Measurements from ENCODE around the gene DCAF16. TPM values are rescaled to one million over a fixed set of nuclear protein-coding genes. Genes with fewer than 3 reads are reported as not detected.

Gene DCAF16
- total RNA-seq, 2 experiments from 2014 or later: 41.7 to 42.0 TPM

DNA sequence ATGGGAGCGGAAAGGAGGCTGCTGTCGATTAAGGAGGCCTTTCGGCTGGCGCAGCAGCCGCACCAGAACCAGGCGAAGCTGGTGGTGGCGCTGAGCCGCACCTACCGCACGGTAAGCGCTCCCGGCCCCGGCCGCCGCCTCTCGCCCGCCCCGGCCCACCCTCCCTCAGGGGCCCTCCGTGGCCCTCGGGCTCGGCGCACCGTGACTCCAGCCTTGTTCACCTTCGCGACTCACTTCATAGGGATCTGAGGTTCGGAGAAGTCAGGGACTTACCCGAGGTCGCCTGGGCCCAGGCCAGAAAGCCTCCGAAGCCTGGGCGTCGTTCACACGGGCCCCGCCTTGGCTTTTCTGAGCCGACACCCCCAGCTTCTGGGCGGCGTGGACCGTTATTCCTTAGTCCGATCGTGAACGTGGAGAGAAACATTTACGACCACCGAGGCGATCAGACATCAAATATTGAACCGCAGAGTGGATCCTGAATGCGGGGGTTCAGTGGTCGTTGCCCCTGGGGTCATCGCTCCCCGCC lies 584 bp upstream of the DCAF16 start:
- H3K4me1 Mint-ChIP-seq: peaks cover 55% of the 10 kb centered on the region
- DNase-seq: peak; percentile 51
- POLR2A ChIA-PET: interaction anchor here (0.8 to 6.2 kb wide), 17 partner anchors 9 to 299 kb away, joined by 3 to 76 read pairs (median 6); partner anchors contain the start of genes LAP3, LCORL, MED28 and QDPR
- H3K36me3 Mint-ChIP-seq (ENCODE audit: low read depth): peaks cover 76% of the 10 kb centered on the region
- CTCF ChIA-PET: interaction anchor here (1.4 to 4.2 kb wide), 5 partner anchors 12 to 263 kb away, joined by 7 to 44 read pairs (median 9); partner anchors contain the start of genes LAP3 and MED28
- H3K27me3 Mint-ChIP-seq: no peaks in the 10 kb centered on the region
- H3K9me3 Mint-ChIP-seq: no peaks in the 10 kb centered on the region
- H3K27ac Mint-ChIP-seq: peak overlapping the region; percentile 96
- peak overlapping the region; percentile 91 for H3K4me3 Mint-ChIP-seq

DNA sequence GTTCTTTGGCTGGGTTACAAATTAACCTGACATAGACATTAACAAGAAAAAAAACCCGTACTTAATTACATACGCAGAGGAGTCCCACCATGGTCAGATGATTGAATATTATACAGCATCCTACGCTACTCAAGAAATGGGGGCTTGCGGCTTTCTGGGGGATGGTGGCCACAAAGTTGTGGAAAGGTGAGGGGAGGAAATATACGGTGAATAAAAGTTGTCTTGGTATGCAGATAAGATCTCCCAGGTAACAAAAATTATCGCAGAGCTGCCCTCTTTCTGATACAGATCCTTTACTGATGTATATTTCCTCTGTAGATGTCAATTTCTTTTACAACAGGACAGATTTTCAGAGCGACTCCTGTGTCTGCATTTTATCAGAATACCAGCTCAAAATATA lies 890 bp downstream of the DCAF16 start:
- H3K27ac Mint-ChIP-seq: peak overlapping the region; percentile 96
- no peaks in the 10 kb centered on the region for H3K9me3 Mint-ChIP-seq
- H3K36me3 Mint-ChIP-seq (ENCODE audit: low read depth): peaks cover 67% of the 10 kb centered on the region
- no peaks in the 10 kb centered on the region for H3K27me3 Mint-ChIP-seq
- CTCF ChIA-PET: interaction anchor here (0.8 to 4.2 kb wide), 9 partner anchors 11 to 319 kb away, joined by 3 to 44 read pairs (median 7); partner anchors contain the start of genes LAP3 and MED28
- H3K4me1 Mint-ChIP-seq: peaks cover 52% of the 10 kb centered on the region
- no peak for DNase-seq
- POLR2A ChIA-PET: interaction anchor here (0.9 to 6.2 kb wide), 18 partner anchors 11 to 262 kb away, joined by 3 to 76 read pairs (median 5); partner anchors contain the start of genes LAP3, LCORL and MED28
- peak overlapping the region; percentile 91 for H3K4me3 Mint-ChIP-seq

DNA sequence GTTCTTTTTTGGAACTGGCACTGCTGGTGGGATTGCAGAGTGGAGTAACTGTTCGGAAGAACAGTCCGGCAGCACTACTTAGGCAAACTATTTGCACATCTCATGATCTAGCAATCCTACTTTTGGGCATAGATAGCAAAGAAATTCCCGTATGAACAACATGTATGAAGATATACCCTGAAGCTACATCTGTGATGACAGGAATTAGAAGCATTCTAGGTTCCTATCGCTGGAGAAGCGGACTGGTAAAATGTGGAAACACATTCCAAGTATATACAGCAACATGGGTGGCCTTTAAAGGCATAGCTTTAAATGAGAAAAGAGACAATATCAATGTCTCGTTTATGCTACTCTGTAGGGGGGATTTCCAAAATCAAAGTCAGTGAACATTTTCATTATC lies 3.1 kb downstream of the DCAF16 start:
- Mint-ChIP-seq H3K4me3 (peak overlapping the region; percentile 91), H3K4me1 (peaks cover 43% of the 10 kb centered on the region), H3K27me3 (no peaks in the 10 kb centered on the region), H3K27ac (no peak overlapping the region), H3K9me3 (no peaks in the 10 kb centered on the region), H3K36me3 (ENCODE audit: low read depth) (peaks cover 73% of the 10 kb centered on the region)
- DNase-seq: no peak
- ChIA-PET POLR2A (interaction anchor here (0.8 to 6.2 kb wide), 3 partner anchors 193 to 262 kb away, joined by 3 to 76 read pairs (median 64); partner anchors contain the start of genes LAP3 and MED28), CTCF (interaction anchor here (0.6 to 4.9 kb wide), 5 partner anchors 9 to 483 kb away, joined by 3 to 44 read pairs (median 25); no protein-coding TSS in a partner anchor)

DNA sequence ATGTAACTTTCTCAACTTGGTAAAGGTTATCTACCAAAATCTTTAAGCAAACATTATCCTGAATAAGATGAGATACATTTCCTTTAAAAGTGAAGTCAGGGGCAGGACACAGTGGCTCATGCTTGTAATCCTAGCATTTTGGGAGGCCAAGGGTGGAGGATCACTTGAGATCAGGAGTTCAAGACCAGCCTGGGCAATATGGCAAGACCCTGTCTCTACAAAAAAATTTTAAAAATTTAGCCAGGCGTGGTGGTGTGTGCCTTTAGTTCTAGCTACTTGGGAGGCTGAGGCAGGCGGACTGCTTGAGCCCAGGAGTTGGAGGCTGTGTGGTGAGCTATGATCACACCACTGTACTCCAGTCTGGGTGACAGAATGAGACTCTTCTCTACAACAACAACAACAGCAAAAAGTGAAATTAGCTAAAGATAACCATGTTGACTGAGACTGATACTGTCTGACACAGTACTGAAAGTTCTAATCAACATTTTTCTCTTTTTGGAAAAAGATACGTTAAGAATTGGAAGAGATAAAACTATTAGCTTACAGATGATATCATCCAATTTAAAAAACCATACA lies 4.9 kb downstream of the DCAF16 start:
- peaks cover 65% of the 10 kb centered on the region for H3K36me3 Mint-ChIP-seq (ENCODE audit: low read depth)
- POLR2A ChIA-PET: interaction anchor here (0.8 to 1.5 kb wide), 3 partner anchors 9 to 256 kb away, joined by 3 to 4 read pairs (median 4); partner anchors contain the start of gene MED28
- H3K9me3 Mint-ChIP-seq: no peaks in the 10 kb centered on the region
- CTCF ChIA-PET: interaction anchor here (1.1 to 4.9 kb wide), 4 partner anchors 11 to 257 kb away, joined by 3 to 31 read pairs (median 8); partner anchors contain the start of gene MED28
- no peaks in the 10 kb centered on the region for H3K27me3 Mint-ChIP-seq
- no peak for DNase-seq
- H3K4me1 Mint-ChIP-seq: peaks cover 40% of the 10 kb centered on the region
- H3K4me3 Mint-ChIP-seq: no peak overlapping the region
- H3K27ac Mint-ChIP-seq: no peak overlapping the region

DNA sequence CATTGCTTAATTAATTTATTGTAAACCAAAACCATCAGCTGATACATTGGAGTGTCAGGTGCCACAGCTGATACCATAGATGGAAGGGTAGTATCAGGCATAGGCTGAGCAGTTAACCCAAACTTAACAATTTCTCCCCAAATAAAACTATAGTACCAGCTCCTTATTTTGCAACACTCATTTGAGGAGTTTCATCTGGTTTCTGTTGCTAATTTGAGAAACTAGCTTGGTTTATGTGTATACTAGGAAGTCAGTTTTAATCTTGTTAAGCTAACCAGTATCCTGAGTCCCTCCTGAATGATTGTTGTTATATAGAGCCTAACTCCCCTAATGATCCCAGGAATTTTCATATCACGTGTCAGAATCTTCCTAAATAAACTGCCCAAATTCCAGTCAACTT lies 12.7 kb downstream of the DCAF16 start:
- DNase-seq: no peak
- ChIA-PET CTCF (interaction anchor here (2.5 to 4.2 kb wide), 2 partner anchors 11 to 249 kb away, joined by 9 to 25 read pairs; partner anchors contain the start of genes DCAF16 and NCAPG), POLR2A (interaction anchor here (1.0 to 2.9 kb wide), 4 partner anchors 8 to 15 kb away, joined by 3 to 22 read pairs (median 4); partner anchors contain the start of genes DCAF16 and NCAPG)
- H3K27ac Mint-ChIP-seq: peak overlapping the region; percentile 35
- H3K4me1 Mint-ChIP-seq: peaks cover 11% of the 10 kb centered on the region
- no peaks in the 10 kb centered on the region for H3K27me3 Mint-ChIP-seq
- H3K9me3 Mint-ChIP-seq: no peaks in the 10 kb centered on the region
- peaks cover 34% of the 10 kb centered on the region for H3K36me3 Mint-ChIP-seq (ENCODE audit: low read depth)
- no peak overlapping the region for H3K4me3 Mint-ChIP-seq

DNA sequence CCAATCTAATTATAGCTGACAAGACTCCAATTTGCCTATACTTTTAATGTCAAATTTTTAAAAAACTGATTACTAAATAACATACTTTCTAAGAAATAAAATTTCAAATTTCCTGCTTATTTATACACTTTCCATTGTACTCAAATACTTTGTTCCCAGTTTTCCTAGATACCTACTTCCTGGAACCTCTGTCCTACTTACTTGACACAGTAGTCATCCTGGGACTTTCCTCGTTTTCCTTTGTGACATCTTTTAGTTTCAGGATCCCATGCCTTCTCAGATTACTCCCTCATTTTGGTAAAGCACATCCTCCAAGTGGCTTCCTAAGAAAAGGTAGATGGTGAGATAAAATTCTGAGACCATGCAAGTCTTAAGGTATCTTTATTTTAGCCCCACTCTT lies 15.8 kb downstream of the DCAF16 start:
- Mint-ChIP-seq H3K27me3 (no peaks in the 10 kb centered on the region), H3K27ac (no peak overlapping the region), H3K4me3 (no peak overlapping the region), H3K4me1 (peaks cover 8% of the 10 kb centered on the region), H3K36me3 (ENCODE audit: low read depth) (peaks cover 35% of the 10 kb centered on the region), H3K9me3 (peaks cover 2% of the 10 kb centered on the region)
- ChIA-PET CTCF (interaction anchor here (1.0 to 1.5 kb wide), 2 partner anchors 10 to 23 kb away, joined by 3 read pairs; no protein-coding TSS in a partner anchor), POLR2A (interaction anchor here (1.1 kb wide), 1 partner anchor 15 kb away, joined by 3 read pairs; no protein-coding TSS in a partner anchor)
- no peak for DNase-seq

DNA sequence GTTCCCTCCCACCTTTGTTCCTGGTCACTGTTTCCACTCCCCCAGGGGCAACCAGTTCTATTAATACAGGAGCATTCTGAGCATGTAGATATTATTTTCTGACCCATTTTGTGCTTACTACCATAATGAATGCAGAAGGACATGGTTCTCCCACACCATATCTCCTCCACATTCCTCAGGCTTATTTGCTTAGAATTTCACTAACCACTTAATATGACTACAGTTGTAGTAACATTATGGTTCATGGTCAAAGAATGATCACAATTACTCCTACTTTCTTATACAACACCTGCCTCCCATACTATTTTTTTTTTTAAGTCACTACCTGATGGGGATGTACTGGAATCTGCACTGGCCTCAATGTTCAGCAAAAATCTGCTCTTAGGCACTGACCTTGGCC lies 21.6 kb downstream of the DCAF16 start:
- Mint-ChIP-seq H3K27me3 (no peaks in the 10 kb centered on the region), H3K4me1 (peaks cover 6% of the 10 kb centered on the region), H3K4me3 (no peak overlapping the region), H3K36me3 (ENCODE audit: low read depth) (peaks cover 27% of the 10 kb centered on the region), H3K9me3 (peaks cover 2% of the 10 kb centered on the region), H3K27ac (no peak overlapping the region)
- DNase-seq: no peak
- ChIA-PET POLR2A (interaction anchor here (1.0 kb wide), 1 partner anchor 9 kb away, joined by 3 read pairs; no protein-coding TSS in a partner anchor), CTCF (no interaction called here)

DNA sequence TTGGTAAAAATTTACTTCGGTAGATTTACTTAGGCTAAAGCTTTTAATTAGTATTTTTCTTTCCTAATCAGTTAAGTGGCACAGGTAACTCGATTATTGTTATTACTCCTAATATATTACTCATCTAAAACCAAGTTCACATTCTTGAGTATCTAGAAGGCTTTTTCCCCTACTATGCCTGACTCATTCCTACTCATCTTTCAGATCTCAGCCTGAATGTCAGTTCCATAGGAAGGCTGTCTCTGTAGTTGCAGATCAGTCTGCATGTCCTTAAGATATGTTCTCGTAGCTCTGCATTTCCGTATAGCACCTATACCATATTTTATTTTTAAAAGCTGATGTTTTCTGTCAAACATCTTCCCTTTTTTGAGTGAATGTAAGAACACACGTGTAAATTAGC lies 23.2 kb downstream of the DCAF16 start:
- CTCF ChIA-PET: interaction anchor here (0.9 kb wide), 1 partner anchor 240 kb away, joined by 4 read pairs; no protein-coding TSS in a partner anchor
- no peak overlapping the region for H3K4me3 Mint-ChIP-seq
- no peak for DNase-seq
- peaks cover 2% of the 10 kb centered on the region for H3K27me3 Mint-ChIP-seq
- peaks cover 16% of the 10 kb centered on the region for H3K36me3 Mint-ChIP-seq (ENCODE audit: low read depth)
- no peak overlapping the region for H3K27ac Mint-ChIP-seq
- POLR2A ChIA-PET: no interaction called here
- peaks cover 2% of the 10 kb centered on the region for H3K9me3 Mint-ChIP-seq
- H3K4me1 Mint-ChIP-seq: peaks cover 6% of the 10 kb centered on the region

DNA sequence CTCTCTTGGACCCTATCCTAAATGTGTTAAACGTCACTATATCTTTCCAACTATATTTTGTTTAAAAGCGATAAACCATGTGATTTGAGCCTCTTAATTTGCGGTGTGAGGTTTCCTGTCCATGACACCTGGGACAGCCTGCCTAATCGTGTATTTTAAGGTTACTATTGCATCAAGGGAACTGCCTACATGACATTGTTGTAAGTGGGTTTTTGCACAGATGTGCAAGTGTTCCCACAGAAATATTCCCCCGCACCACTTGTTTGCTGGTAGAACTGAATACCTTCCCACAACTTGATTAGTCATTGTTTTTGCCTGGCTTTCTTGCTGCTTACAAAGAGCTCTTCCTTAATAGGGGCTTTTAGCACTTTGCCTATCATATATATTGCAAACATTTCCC lies 24.0 kb downstream of the DCAF16 start:
- Mint-ChIP-seq H3K27me3 (peaks cover 10% of the 10 kb centered on the region), H3K4me1 (peaks cover 13% of the 10 kb centered on the region), H3K9me3 (no peaks in the 10 kb centered on the region), H3K4me3 (no peak overlapping the region), H3K36me3 (ENCODE audit: low read depth) (peaks cover 10% of the 10 kb centered on the region), H3K27ac (no peak overlapping the region)
- DNase-seq: no peak
- ChIA-PET POLR2A (no interaction called here), CTCF (no interaction called here)

DNA sequence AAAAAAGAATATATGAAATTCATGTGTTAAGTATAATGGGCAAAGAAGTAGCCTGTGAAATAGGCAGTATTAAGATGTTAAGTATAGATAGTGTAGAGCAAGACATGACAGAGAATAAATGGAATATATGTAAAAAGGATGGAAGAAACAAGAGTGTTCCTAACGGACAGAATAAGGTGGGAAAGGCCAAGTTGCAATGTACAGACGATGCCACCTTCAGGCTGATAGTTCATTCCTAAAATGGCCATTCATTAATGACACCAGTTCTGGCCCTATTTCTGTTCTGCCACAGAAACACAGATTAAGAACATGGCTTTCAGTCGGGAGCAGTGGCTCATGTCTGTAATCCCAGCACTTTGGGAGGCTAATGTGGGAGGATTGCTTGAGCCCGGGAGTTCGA lies 24.7 kb downstream of the DCAF16 start:
- POLR2A ChIA-PET: no interaction called here
- H3K9me3 Mint-ChIP-seq: no peaks in the 10 kb centered on the region
- H3K27me3 Mint-ChIP-seq: peaks cover 14% of the 10 kb centered on the region
- peaks cover 4% of the 10 kb centered on the region for H3K36me3 Mint-ChIP-seq (ENCODE audit: low read depth)
- H3K4me1 Mint-ChIP-seq: peaks cover 14% of the 10 kb centered on the region
- no peak for DNase-seq
- CTCF ChIA-PET: no interaction called here
- H3K27ac Mint-ChIP-seq: no peak overlapping the region
- H3K4me3 Mint-ChIP-seq: no peak overlapping the region

DNA sequence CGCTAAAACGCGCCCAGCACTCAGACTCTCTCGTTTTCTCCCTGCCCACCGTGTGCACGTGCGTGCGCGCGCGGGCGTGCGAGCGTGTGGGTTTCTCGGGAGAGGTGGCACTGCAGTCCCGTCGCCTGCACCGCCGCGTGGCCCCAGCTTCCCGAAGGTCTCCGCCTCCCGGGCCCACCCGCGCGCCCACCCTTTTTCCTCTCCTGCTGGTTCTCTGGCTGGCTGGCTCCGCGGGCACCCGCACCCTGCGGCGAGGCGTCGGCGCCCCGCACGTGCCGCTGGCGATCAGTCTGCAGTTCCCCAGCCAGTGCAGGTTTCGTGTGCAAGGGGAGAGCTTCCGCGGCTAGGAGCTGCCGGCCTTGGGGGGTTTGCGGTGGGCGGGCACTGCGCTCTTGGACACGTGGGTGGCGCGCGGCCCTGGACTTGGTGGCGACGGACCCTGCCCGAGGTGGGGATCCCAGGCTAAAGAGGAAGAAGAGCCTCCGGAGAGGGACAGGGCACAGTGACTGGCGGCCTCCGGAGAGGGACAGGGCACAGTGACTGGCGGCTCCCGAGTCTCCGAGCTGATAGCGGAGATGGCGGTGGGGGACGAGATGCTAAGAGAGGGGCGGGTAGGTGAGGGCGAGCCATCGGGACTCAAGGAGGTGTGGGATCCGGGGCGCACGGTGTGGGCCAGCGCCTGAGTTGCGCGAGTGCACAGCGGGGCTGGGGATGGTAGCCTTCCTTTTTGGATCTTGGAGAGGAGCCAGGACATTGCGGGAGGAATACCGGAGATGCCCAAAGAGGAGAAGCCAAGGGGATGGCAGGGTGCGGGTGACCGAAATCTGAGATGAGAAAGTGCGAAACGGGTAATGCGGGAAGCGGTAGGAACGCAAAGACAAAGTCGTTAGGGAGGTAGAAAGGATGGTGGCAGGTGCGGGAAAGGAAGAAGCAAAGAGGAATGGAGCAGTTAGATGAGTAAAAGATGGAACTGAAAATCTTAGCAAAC lies 29.0 kb downstream of the DCAF16 start, which contains the start of gene FAM184B:
TSS of gene FAM184B (minus strand) at position 322 of the 988 bp plus-strand sequence. CDS start 322 bp downstream, outside the sequence.
- Mint-ChIP-seq H3K27ac (no peak within 1 kb of the TSS), H3K27me3 (peaks cover 40% of the 10 kb centered on the region), H3K36me3 (ENCODE audit: low read depth) (no peaks in the 10 kb centered on the region), H3K9me3 (no peaks in the 10 kb centered on the region), H3K4me1 (peaks cover 10% of the 10 kb centered on the region), H3K4me3 (no peak within 1 kb of the TSS)
- no peak for DNase-seq
- CTCF ChIA-PET: no interaction called here
- POLR2A ChIA-PET: no interaction called here

DNA sequence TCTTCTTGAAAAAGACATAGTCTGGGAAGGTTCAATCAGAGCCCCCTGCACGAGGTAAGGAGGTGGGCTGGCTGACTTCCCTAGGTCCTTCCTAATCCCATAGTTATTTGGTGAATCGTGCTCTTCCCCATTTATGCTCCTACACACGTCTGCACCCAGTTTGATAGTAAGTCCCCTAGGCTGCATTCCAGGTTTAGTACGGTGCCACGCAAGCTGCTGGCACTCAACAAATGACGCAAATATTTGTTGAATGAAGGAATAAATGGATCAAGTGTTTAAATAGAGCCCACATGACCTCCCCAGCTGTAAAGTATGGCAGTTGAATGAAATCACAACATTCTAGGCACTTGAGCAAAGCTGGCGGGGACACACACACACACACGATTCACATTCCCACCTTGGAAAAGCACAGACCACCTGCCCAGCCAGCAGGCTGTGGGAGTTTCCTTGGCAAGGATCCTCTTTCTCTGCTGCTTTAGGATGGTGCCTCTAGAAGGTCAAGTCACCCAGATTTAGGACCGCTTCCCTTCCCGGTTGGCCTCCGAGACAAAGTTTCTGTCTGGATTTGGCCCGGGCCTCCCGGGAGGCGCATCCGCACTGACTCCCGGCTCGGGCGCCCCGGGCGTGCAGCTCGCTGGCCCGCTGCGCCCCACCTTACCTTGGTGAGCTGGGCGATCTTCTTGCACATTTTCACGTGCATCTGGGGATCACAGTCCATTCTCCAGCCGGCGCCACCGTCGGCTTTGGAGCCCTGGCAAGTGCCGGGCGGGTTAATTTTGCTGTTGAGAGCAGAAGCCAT lies 29.9 kb downstream of the DCAF16 start:
- no peak for DNase-seq
- Mint-ChIP-seq H3K9me3 (no peaks in the 10 kb centered on the region), H3K36me3 (ENCODE audit: low read depth) (no peaks in the 10 kb centered on the region), H3K27ac (no peak overlapping the region), H3K4me1 (peaks cover 8% of the 10 kb centered on the region), H3K27me3 (peaks cover 40% of the 10 kb centered on the region), H3K4me3 (no peak overlapping the region)
- CTCF ChIA-PET: no interaction called here
- POLR2A ChIA-PET: no interaction called here
